Liver (tissue), 9 donors: ENCODE measurements around the gene CFP. TPM values are rescaled to one million over a fixed set of nuclear protein-coding genes. Genes with fewer than 3 reads are reported as not detected.

Experiments
- DNase-seq: peaks from one replicate; pipeline ENCODE4 v3.0.0-alpha.2; 2017; ENCODE audit warnings: low spot score
- H3K27ac ChIP-seq, 2 donors: one replicate each; pipeline ENCODE4 v1.7.0; 2013; ENCODE audit warnings: inconsistent platforms in 2 of 2, low read length in 2 of 2, control low read depth in 1 of 2, low read depth in 1 of 2, mild to moderate bottlenecking in 1 of 2
- H3K27me3 ChIP-seq, 4 donors: one replicate each; pipeline versions ENCODE4 v1.6.1 to v1.7.0; 2013; ENCODE audit warnings: low read length in 3 of 4, inconsistent platforms in 1 of 4, mild to moderate bottlenecking in 1 of 4, moderate library complexity in 1 of 4; ENCODE audit not compliant: control insufficient read depth in 4 of 4, insufficient read depth in 4 of 4
- H3K36me3 ChIP-seq, 4 donors: one replicate each; pipeline versions ENCODE4 v1.6.1 to v1.7.0; 2013; ENCODE audit warnings: low read length in 3 of 4, mild to moderate bottlenecking in 3 of 4, low read depth in 1 of 4, moderate library complexity in 1 of 4; ENCODE audit not compliant: control insufficient read depth in 4 of 4, insufficient read depth in 3 of 4
- H3K4me1 ChIP-seq, 4 donors: one replicate each; pipeline versions ENCODE4 v1.6.1 to v1.7.0; 2013; ENCODE audit warnings: low read length in 3 of 4, mild to moderate bottlenecking in 3 of 4, moderate library complexity in 1 of 4; ENCODE audit not compliant: control insufficient read depth in 4 of 4, insufficient read depth in 4 of 4
- H3K4me3 ChIP-seq, 3 donors: one replicate each; pipeline versions ENCODE4 v1.6.1 to v1.7.0; 2013; ENCODE audit warnings: low read length in 3 of 3, control low read depth in 1 of 3, low read depth in 1 of 3, mild to moderate bottlenecking in 1 of 3
- H3K9ac ChIP-seq, 2 donors: one replicate each; pipeline ENCODE4 v1.7.0; 2013; ENCODE audit warnings: low read length in 2 of 2, mild to moderate bottlenecking in 2 of 2, moderate library complexity in 2 of 2, control low read depth in 1 of 2, low read depth in 1 of 2
- H3K9me3 ChIP-seq, 4 donors: one replicate each; pipeline versions ENCODE4 v1.6.1 to v1.7.0; 2013; ENCODE audit warnings: low read length in 3 of 4; ENCODE audit not compliant: control insufficient read depth in 4 of 4
- ATF3 ChIP-seq: IDR thresholded peaks from 2 replicates; pipeline ENCODE4 v1.6.1; 2016; ENCODE audit warnings: antibody characterized with exemption
- CTCF ChIP-seq: fragments of 150-350 bp; IDR thresholded peaks from 2 replicates; pipeline ENCODE4 v1.5.1; 2017; ENCODE audit warnings: improper control_type of control experiment, low read depth, low read length; ENCODE audit not compliant: missing input control
- EGR1 ChIP-seq, 2 donors: IDR thresholded peaks; 2 replicates each; pipeline ENCODE4 v1.6.1; 2016 to 2018; ENCODE audit warnings: antibody characterized with exemption in 2 of 2, low read depth in 2 of 2
- FOXA1 ChIP-seq: IDR thresholded peaks from 2 replicates; pipeline ENCODE4 v1.6.1; 2016; ENCODE audit warnings: antibody characterized with exemption
- FOXA2 ChIP-seq: IDR thresholded peaks from 2 replicates; pipeline ENCODE4 v1.6.1; 2016; ENCODE audit warnings: antibody characterized with exemption
- GABPA ChIP-seq, 2 donors: IDR thresholded peaks in 1 of 2; conservative IDR thresholded peaks in 1 of 2; 2 replicates each; pipeline ENCODE4 v1.6.1; 2016; ENCODE audit warnings: antibody characterized with exemption in 2 of 2, mild to moderate bottlenecking in 1 of 2, moderate library complexity in 1 of 2
- HNF4A ChIP-seq, 2 donors: conservative IDR thresholded peaks; 2 replicates each; pipeline ENCODE4 v1.6.1; 2016; ENCODE audit warnings: antibody characterized with exemption in 2 of 2, mild to moderate bottlenecking in 2 of 2
- HNF4G ChIP-seq: IDR thresholded peaks from 2 replicates; pipeline ENCODE4 v1.6.1; 2016; ENCODE audit warnings: antibody characterized with exemption
- JUND ChIP-seq, 2 donors: IDR thresholded peaks; 2 replicates each; pipeline ENCODE4 v1.6.1; 2016; ENCODE audit warnings: antibody characterized with exemption in 2 of 2
- MAX ChIP-seq: IDR thresholded peaks from 2 replicates; pipeline ENCODE4 v1.6.1; 2016; ENCODE audit warnings: antibody characterized with exemption
- NR2F2 ChIP-seq: IDR thresholded peaks from 2 replicates; pipeline ENCODE4 v1.6.1; 2016; ENCODE audit warnings: antibody characterized with exemption
- RAD21 ChIP-seq, 2 donors: IDR thresholded peaks; 2 replicates each; pipeline ENCODE4 v1.6.1; 2016; ENCODE audit warnings: antibody characterized with exemption in 2 of 2, mild to moderate bottlenecking in 2 of 2
- REST ChIP-seq: IDR thresholded peaks from 2 replicates; pipeline ENCODE4 v1.6.1; 2016; ENCODE audit warnings: antibody characterized with exemption, mild to moderate bottlenecking
- RXRA ChIP-seq, 2 donors: IDR thresholded peaks; 2 replicates each; pipeline ENCODE4 v1.6.1; 2017 to 2018; ENCODE audit warnings: antibody characterized with exemption in 2 of 2, mild to moderate bottlenecking in 1 of 2
- TAF1 ChIP-seq: conservative IDR thresholded peaks from 2 replicates; pipeline ENCODE4 v1.6.1; 2016; ENCODE audit warnings: antibody characterized with exemption, mild to moderate bottlenecking
- YY1 ChIP-seq: IDR thresholded peaks from 2 replicates; pipeline ENCODE4 v1.6.1; 2016; ENCODE audit warnings: antibody characterized with exemption, mild to moderate bottlenecking
- WGBS: extraction: QIAGEN DNeasy Blood & Tissue Kit; methylation state at CpG from one replicate; pipeline ENCODE4 v1.1.7; 2013; 5-methylcytosine and 5-hydroxymethylcytosine counted together
- polyA plus RNA-seq, 2 donors: library from polyadenylated mRNA; stranded (reverse) in 1 of 2; unstranded in 1 of 2; fragments of 200-250 nt in 1 of 2; fragments of >200 nt in 1 of 2; fragmentation: Nextera tagmentation in 1 of 2; extraction: Ambion mirVana in 1 of 2; gene quantifications; one replicate each; pipeline versions ENCODE4 v1.2.1 to v1.2.3, GENCODE V29; 2013 to 2015
- total RNA-seq, 2 donors: library from RNA; depleted of rRNA; stranded (reverse); fragments of >200 nt; gene quantifications; one replicate each; pipeline ENCODE4 v1.2.3, GENCODE V29; 2014
- donor health status: healthy.
- donor health status: healthy.
- donor health status: healthy.
- donor health status: healthy.
- donor health status: healthy.

Gene CFP
- total and polyA plus RNA-seq, 4 donors = 10.0 to 26.0 (median 16.6) TPM

DNA sequence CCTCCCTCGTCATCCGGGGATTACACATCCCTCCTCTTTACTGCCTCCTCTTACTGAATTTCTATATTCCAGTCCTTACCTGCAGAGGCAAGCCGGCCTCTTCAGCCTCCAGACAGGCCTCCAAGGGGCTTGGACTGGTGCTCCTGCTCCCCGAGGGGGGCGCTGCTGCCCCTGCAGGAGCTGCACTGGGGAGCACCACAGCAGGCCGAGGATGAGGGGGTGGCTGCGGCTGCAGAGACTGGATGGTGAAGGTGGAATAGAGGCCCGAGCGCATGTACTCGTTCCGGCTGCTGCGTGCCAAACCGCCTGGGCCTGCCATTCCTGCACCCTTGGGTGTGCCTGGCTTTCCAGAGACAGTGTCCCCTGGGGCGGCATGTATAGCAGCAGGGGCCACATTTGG is 9.1 kb upstream of the CFP start:
- Histone ChIP-seq H3K9me3 (peaks cover 0 to 6% (median 1%) of the 10 kb centered on the region in 4 donors), H3K27ac (no peak overlapping the region), H3K4me1 (peaks cover 0 to 5% (median 0%) of the 10 kb centered on the region in 4 donors), H3K27me3 (no peaks in the 10 kb centered on the region), H3K9ac (no peak overlapping the region), H3K4me3 (no peak overlapping the region), H3K36me3 (peaks cover 11 to 48% (median 22%) of the 10 kb centered on the region in 4 donors)
- 94% methylated on average over 14 of the region's 14 CpGs for WGBS
- DNase-seq = no peak
- TF ChIP-seq MAX = no peak
- TF ChIP-seq FOXA1 = no peak
- TF ChIP-seq RAD21 (IDR thresholded peaks at IDR 0.05) = no peak
- TF ChIP-seq REST = no peak
- no peak for TF ChIP-seq EGR1 (IDR thresholded peaks at IDR 0.05; ENCODE audit: low read depth in 2 of 2)
- no peak for TF ChIP-seq HNF4G
- TF ChIP-seq HNF4A (conservative IDR thresholded peaks at IDR 0.05) = no peak
- no peak for TF ChIP-seq TAF1

GRCh38 chrX:47637546-47638195 is 7.9 kb upstream of the CFP start:
- H3K4me3 ChIP-seq = no peak overlapping the region
- H3K9me3 ChIP-seq = peaks cover 0 to 6% (median 1%) of the 10 kb centered on the region in 4 donors
- no peak overlapping the region for H3K27ac ChIP-seq
- peaks cover 11 to 48% (median 22%) of the 10 kb centered on the region in 4 donors for H3K36me3 ChIP-seq
- DNase-seq = peak; percentile 52
- no peak for TF ChIP-seq GABPA (IDR thresholded peaks at IDR 0.05 in 1 of 2, conservative IDR thresholded peaks at IDR 0.05 in 1 of 2)
- TF ChIP-seq TAF1 = no peak
- no peak for TF ChIP-seq REST
- no peak for TF ChIP-seq RXRA (IDR thresholded peaks at IDR 0.05)
- TF ChIP-seq HNF4G = no peak
- no peak for TF ChIP-seq FOXA2
- TF ChIP-seq NR2F2 = no peak
- no peak for TF ChIP-seq YY1
- no peak for TF ChIP-seq JUND (IDR thresholded peaks at IDR 0.05)
- TF ChIP-seq MAX = no peak
- no peak for TF ChIP-seq ATF3
- TF ChIP-seq CTCF = no peak
- no peak for TF ChIP-seq HNF4A (conservative IDR thresholded peaks at IDR 0.05)
- no peak for TF ChIP-seq RAD21 (IDR thresholded peaks at IDR 0.05)
- no peak for TF ChIP-seq EGR1 (IDR thresholded peaks at IDR 0.05; ENCODE audit: low read depth in 2 of 2)
- TF ChIP-seq FOXA1 = no peak
- H3K9ac ChIP-seq = no peak overlapping the region
- no peaks in the 10 kb centered on the region for H3K27me3 ChIP-seq
- no peaks in the 10 kb centered on the region for H3K4me1 ChIP-seq
- WGBS = 68% methylated on average over 31 of the region's 31 CpGs
